Astrocyte (in vitro differentiated cells and primary cell): ENCODE measurements around the gene NSFL1C. TPM values are rescaled to one million over a fixed set of nuclear protein-coding genes. Genes with fewer than 3 reads are reported as not detected.

Source experiments
- DNase-seq: peaks from one replicate; pipeline ENCODE4 v3.0.0-alpha.2; 2010; ENCODE audit warnings: low read depth
- FAIRE-seq: peaks from 2 replicates; lab custom pipeline; 2011; peaks lifted over from hg19 to GRCh38; lab: Jason Lieb, UNC
- H2AFZ ChIP-seq: 2 replicates; pipeline ENCODE4 v1.6.0; 2012; ENCODE audit warnings: low read depth, low read length, inconsistent platforms
- H3K27ac ChIP-seq: 2 replicates; pipeline ENCODE4 v1.5.1; 2011; ENCODE audit warnings: low read depth, low read length, inconsistent platforms
- H3K27me3 ChIP-seq: 2 replicates; pipeline ENCODE4 v1.6.0; 2011; ENCODE audit warnings: low read length, inconsistent platforms; ENCODE audit not compliant: insufficient read depth
- H3K36me3 ChIP-seq: 2 replicates; pipeline ENCODE4 v1.5.1; 2011; ENCODE audit warnings: low read length, inconsistent platforms; ENCODE audit not compliant: insufficient read depth
- H3K4me1 ChIP-seq: 2 replicates; pipeline ENCODE4 v1.5.1; 2011; ENCODE audit warnings: low read length, inconsistent platforms; ENCODE audit not compliant: insufficient read depth
- H3K4me2 ChIP-seq: 2 replicates; pipeline ENCODE4 v1.6.0; 2012; ENCODE audit warnings: low read length, inconsistent platforms
- H3K4me3 ChIP-seq: 2 replicates; pipeline ENCODE4 v1.5.1; 2011; ENCODE audit warnings: low read depth, mild to moderate bottlenecking, low read length, inconsistent platforms; ENCODE audit not compliant: insufficient read depth
- H3K79me2 ChIP-seq: 2 replicates; pipeline ENCODE4 v1.6.0; 2012; ENCODE audit warnings: mild to moderate bottlenecking, low read length, inconsistent platforms; ENCODE audit not compliant: insufficient read depth
- H3K9ac ChIP-seq: 2 replicates; pipeline ENCODE4 v1.6.0; 2012; ENCODE audit warnings: mild to moderate bottlenecking, low read length, inconsistent platforms
- H3K9me3 ChIP-seq: 2 replicates; pipeline ENCODE4 v1.5.1; 2012; ENCODE audit warnings: low read depth, mild to moderate bottlenecking, low read length, inconsistent platforms; ENCODE audit not compliant: insufficient read depth
- H4K20me1 ChIP-seq: 2 replicates; pipeline ENCODE4 v1.6.0; 2012; ENCODE audit warnings: low read length, inconsistent platforms; ENCODE audit not compliant: insufficient read depth
- H3K27ac Mint-ChIP-seq: one replicate; pipeline ENCODE4 v1.8.0; 2021; ENCODE audit warnings: mild to moderate bottlenecking, mixed read lengths; ENCODE audit not compliant: unreplicated experiment
- H3K27me3 Mint-ChIP-seq: one replicate; pipeline ENCODE4 v1.8.0; 2021; ENCODE audit warnings: low read depth, mixed read lengths; ENCODE audit not compliant: unreplicated experiment
- H3K36me3 Mint-ChIP-seq: one replicate; pipeline ENCODE4 v1.8.0; 2021; ENCODE audit warnings: low read depth, mixed read lengths; ENCODE audit not compliant: unreplicated experiment
- H3K4me1 Mint-ChIP-seq: one replicate; pipeline ENCODE4 v1.8.0; 2021; ENCODE audit warnings: low read depth, mixed read lengths; ENCODE audit not compliant: unreplicated experiment
- H3K4me3 Mint-ChIP-seq: one replicate; pipeline ENCODE4 v1.8.0; 2021; ENCODE audit warnings: mild to moderate bottlenecking, moderate library complexity, mixed read lengths; ENCODE audit not compliant: unreplicated experiment
- H3K9me3 Mint-ChIP-seq: one replicate; pipeline ENCODE4 v1.8.0; 2021; ENCODE audit warnings: mild to moderate bottlenecking, mixed read lengths; ENCODE audit not compliant: unreplicated experiment
- EZH2 ChIP-seq: IDR thresholded peaks from 2 replicates; pipeline ENCODE4 v1.6.1; 2012; ENCODE audit warnings: mild to moderate bottlenecking, low read length, inconsistent platforms; ENCODE audit not compliant: insufficient read depth
- total RNA-seq: library from RNA; stranded (reverse); gene quantifications from 2 replicates; pipeline ENCODE4 v1.2.1, GENCODE V29; 2021
- TF ChIP-seq, protein P1 (sequence below): IDR thresholded peaks from 2 replicates; pipeline ENCODE4 v1.5.1; 2011; ENCODE audit warnings: low read depth, mild to moderate bottlenecking, inconsistent platforms, low read length, moderate library complexity; ENCODE audit not compliant: insufficient read depth

The NSFL1C gene
- total RNA-seq, 1 donor from 2014 or later, result 96.0 TPM

DNA sequence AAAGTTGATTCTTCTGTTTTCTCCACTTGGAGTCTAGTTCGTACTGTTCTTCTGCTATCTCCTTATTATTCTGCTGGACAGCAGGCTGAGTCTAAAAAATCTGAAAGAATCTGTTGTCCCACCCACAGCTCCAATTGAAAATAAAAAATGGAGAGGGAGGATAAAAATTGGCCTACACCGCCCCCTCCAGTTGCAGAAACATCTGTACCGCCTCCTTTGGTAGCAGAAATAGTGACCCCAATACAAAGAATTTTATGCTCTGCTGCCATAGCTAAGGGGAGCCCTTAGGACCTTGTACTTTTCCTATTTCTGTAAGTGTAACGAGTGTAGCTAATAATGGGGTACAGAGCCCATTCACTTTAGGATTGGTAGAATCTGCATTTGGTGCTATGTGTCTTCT lies 68.9 kb downstream of the NSFL1C start:
- H4K20me1 ChIP-seq, result no peaks in the 10 kb centered on the region
- Mint-ChIP-seq H3K4me1 (peaks cover 20% of the 10 kb centered on the region), H3K4me3 (no peak overlapping the region), H3K27me3 (peaks cover 12% of the 10 kb centered on the region), H3K27ac (no peak overlapping the region), H3K9me3 (peaks cover 3% of the 10 kb centered on the region), H3K36me3 (no peaks in the 10 kb centered on the region)
- DNase-seq (no peak), FAIRE-seq (no peak)
- H3K27me3 ChIP-seq, result peaks cover 8% of the 10 kb centered on the region
- peaks cover 16% of the 10 kb centered on the region for H3K4me1 ChIP-seq
- no peak overlapping the region for H2AFZ ChIP-seq
- H3K9ac ChIP-seq, result no peak overlapping the region
- H3K4me3 ChIP-seq, result no peak overlapping the region
- H3K9me3 ChIP-seq, result no peaks in the 10 kb centered on the region
- H3K4me2 ChIP-seq, result no peak overlapping the region
- H3K27ac ChIP-seq, result no peak overlapping the region
- peaks cover 5% of the 10 kb centered on the region for H3K79me2 ChIP-seq
- no peak for TF ChIP-seq EZH2
- TF ChIP-seq, protein P1, sequence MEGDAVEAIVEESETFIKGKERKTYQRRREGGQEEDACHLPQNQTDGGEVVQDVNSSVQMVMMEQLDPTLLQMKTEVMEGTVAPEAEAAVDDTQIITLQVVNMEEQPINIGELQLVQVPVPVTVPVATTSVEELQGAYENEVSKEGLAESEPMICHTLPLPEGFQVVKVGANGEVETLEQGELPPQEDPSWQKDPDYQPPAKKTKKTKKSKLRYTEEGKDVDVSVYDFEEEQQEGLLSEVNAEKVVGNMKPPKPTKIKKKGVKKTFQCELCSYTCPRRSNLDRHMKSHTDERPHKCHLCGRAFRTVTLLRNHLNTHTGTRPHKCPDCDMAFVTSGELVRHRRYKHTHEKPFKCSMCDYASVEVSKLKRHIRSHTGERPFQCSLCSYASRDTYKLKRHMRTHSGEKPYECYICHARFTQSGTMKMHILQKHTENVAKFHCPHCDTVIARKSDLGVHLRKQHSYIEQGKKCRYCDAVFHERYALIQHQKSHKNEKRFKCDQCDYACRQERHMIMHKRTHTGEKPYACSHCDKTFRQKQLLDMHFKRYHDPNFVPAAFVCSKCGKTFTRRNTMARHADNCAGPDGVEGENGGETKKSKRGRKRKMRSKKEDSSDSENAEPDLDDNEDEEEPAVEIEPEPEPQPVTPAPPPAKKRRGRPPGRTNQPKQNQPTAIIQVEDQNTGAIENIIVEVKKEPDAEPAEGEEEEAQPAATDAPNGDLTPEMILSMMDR, result peak; percentile 10
- no peaks in the 10 kb centered on the region for H3K36me3 ChIP-seq

DNA sequence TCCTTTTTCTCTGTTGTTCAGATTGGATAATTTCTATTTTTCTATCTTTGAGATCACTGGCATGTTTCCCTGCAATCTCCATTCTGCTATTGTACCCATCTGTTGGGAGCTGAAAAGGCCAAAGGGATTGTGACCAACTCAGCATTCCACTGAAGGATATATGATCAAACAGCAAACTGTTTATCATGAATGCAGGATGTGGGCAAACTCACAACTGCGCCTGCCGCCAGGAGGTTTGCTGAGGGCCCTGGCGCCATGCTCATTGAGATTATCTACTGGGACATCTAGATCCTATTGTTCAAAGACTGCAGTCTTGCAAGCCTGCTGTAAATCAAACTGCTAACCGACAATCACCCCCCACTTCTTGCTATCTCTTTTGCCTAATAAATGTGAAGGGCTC lies 69.9 kb downstream of the NSFL1C start:
- Mint-ChIP-seq H3K4me1 (peaks cover 19% of the 10 kb centered on the region), H3K4me3 (no peak overlapping the region), H3K27me3 (peaks cover 8% of the 10 kb centered on the region), H3K9me3 (no peaks in the 10 kb centered on the region), H3K36me3 (no peaks in the 10 kb centered on the region), H3K27ac (no peak overlapping the region)
- Histone ChIP-seq H3K79me2 (peaks cover 15% of the 10 kb centered on the region), H3K36me3 (no peaks in the 10 kb centered on the region), H3K4me1 (peaks cover 16% of the 10 kb centered on the region), H3K27me3 (peaks cover 8% of the 10 kb centered on the region), H3K4me3 (no peak overlapping the region), H3K9me3 (no peaks in the 10 kb centered on the region), H3K9ac (no peak overlapping the region), H3K4me2 (no peak overlapping the region), H4K20me1 (peaks cover 7% of the 10 kb centered on the region), H2AFZ (no peak overlapping the region), H3K27ac (no peak overlapping the region)
- FAIRE-seq, result no peak
- TF ChIP-seq, protein P1, result no peak
- TF ChIP-seq EZH2, result no peak
- no peak for DNase-seq

- peaks cover 8% of the 10 kb centered on the region for H3K27me3 Mint-ChIP-seq
- no peaks in the 10 kb centered on the region for H3K36me3 ChIP-seq
- H3K4me1 ChIP-seq, result peaks cover 18% of the 10 kb centered on the region
- H3K27ac Mint-ChIP-seq, result no peak overlapping the region
- peaks cover 22% of the 10 kb centered on the region for H3K4me1 Mint-ChIP-seq
- peaks cover 11% of the 10 kb centered on the region for H4K20me1 ChIP-seq
- no peak overlapping the region for H3K27ac ChIP-seq
- H3K36me3 Mint-ChIP-seq, result no peaks in the 10 kb centered on the region
- DNase-seq (no peak), FAIRE-seq (no peak)
- H3K4me2 ChIP-seq, result no peak overlapping the region
- H3K27me3 ChIP-seq, result peaks cover 8% of the 10 kb centered on the region
- no peak overlapping the region for H3K9ac ChIP-seq
- H3K9me3 ChIP-seq, result no peaks in the 10 kb centered on the region
- H3K4me3 ChIP-seq, result no peak overlapping the region
- no peak for TF ChIP-seq EZH2
- TF ChIP-seq, protein P1, result no peak
- no peaks in the 10 kb centered on the region for H3K9me3 Mint-ChIP-seq
- H2AFZ ChIP-seq, result no peak overlapping the region
- H3K79me2 ChIP-seq, result peaks cover 19% of the 10 kb centered on the region
- no peak overlapping the region for H3K4me3 Mint-ChIP-seq
Observed at GRCh38 chr20:1396264-1396663, 70.4 kb downstream of the NSFL1C start.
